ENCODE data around the gene MAP3K9. TPM values are rescaled to one million over a fixed set of nuclear protein-coding genes. Genes with fewer than 3 reads are reported as not detected.
A peak's percentile ranks its signal among the peaks of the same experiment; 100 is the strongest.
"Not testable (repeated sequence)": the region's sequence is repeated elsewhere in the genome, so short reads cannot be mapped to it uniquely, and the experiment has no call there.

The MAP3K9 gene
- 10 to 100 TPM in 1 of 2 donors, 1 to 10 TPM in 1; 8.7 to 10.7 TPM for total RNA-seq

GRCh38 chr14:70809225-70810219, at the start of gene MAP3K9:
Gene MAP3K9, minus strand, starts transcription at chr14:70809513. Its CDS starts 342 bp downstream, at chr14:70809171.
- no peaks in the 10 kb centered on the region for H3K9me3 Mint-ChIP-seq
- peak within 1 kb of the TSS; percentile 40 to 88 for H3K27ac Mint-ChIP-seq
- DNase-seq (ENCODE audit: low spot score in 2 of 2) (peak; percentile 91 to 93), ATAC-seq (peak; percentile 88 to 89)
- H3K36me3 Mint-ChIP-seq: peaks cover 5 to 6% of the 10 kb centered on the region in 2 donors

DNA sequence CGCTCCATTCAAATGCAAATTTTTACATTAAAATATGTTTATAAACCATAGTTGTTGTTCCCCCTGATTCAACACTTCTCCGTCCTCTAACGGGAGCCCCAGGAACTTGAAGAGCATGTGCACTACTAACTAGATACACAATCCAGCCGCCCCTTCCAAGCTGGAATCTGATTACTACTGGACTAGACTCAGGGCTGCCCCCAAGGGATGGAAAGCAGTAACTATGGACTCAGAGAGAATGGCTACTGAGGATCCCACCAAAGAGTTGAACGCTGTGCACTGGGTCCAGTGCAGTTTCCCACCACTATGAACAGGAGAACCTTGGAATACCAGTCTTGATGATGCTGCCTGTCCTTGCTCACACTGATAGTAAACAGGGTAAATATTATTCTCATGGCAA, 49.3 kb upstream of the MAP3K9 start:
- Mint-ChIP-seq H3K9me3 (peaks cover 0 to 8% of the 10 kb centered on the region in 2 donors), H3K36me3 (no peaks in the 10 kb centered on the region), H3K27ac (no peak overlapping the region)
- DNase-seq (ENCODE audit: low spot score in 2 of 2) (no peak), ATAC-seq (no peak)

GRCh38 chr14:70857496-70857890, 48.2 kb upstream of the MAP3K9 start:
- Mint-ChIP-seq H3K36me3 (no peaks in the 10 kb centered on the region), H3K9me3 (peaks cover 0 to 8% of the 10 kb centered on the region in 2 donors), H3K27ac (peak overlapping the region in 1 of 2 donors; percentile 29)
- DNase-seq (ENCODE audit: low spot score in 2 of 2) (no peak), ATAC-seq (no peak)

DNA sequence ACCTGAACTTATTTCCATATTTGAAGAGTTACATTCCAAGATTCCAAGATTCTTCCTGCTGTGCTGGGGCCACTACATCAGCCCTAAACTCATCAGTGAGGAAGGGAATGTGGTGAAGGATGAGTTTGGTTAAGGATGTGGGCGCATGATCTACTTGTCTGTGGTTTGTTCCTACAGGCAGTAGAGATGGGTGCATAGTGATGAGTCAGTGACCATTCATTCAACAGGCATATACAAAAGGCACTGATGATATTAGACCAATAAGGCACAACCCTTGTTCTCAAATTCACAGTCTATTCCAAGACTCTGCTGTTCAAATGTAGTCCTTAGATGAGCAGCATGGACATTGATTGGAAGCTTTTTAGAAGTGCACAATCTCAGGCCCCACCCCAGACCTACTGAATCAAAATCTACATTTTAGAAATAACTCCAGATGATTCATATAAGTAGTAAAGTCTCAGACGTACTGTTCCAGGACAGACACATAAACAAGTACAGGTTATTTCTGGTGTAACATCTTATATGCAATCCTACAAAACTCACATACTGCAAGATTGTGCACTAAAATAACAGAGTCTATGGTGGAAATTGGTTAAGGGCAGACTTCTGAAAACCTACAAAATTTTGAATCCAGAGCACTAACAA, 47.7 kb upstream of the MAP3K9 start:
- Mint-ChIP-seq H3K36me3 (no peaks in the 10 kb centered on the region), H3K27ac (peak overlapping the region in 1 of 2 donors; percentile 29), H3K9me3 (peaks cover 0 to 8% of the 10 kb centered on the region in 2 donors)
- DNase-seq (ENCODE audit: low spot score in 2 of 2): peak in 1 of 2 donors; percentile 20
- ATAC-seq: peak; percentile 98 to 100

GRCh38 chr14:70855486-70855885, 46.2 kb upstream of the MAP3K9 start:
- Mint-ChIP-seq H3K36me3 (no peaks in the 10 kb centered on the region), H3K9me3 (peaks cover 0 to 8% of the 10 kb centered on the region in 2 donors), H3K27ac (no peak overlapping the region)
- ATAC-seq (no peak), DNase-seq (ENCODE audit: low spot score in 2 of 2) (no peak)

DNA sequence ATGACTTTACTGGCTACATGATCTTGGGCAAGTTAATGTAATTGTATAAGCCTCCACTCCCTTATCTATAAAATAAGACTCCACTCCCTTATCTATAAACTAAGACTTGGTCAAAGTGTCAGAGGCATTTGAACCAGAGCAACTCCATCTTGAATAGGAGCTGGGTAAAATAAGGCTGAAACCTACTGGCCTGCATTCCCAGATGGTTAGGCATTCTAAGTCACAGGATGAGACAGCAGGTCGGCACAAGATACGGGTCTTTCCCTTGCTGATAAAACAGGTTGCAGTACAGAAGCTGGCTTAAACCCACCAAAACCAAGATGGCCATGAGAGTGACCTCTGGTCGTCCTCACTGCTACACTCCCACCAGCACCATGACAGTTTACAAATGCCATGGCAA, 44.3 kb upstream of the MAP3K9 start:
- H3K27ac Mint-ChIP-seq, ATAC-seq: not testable (repeated sequence)

GRCh38 chr14:70847406-70848090, 38.2 kb upstream of the MAP3K9 start:
- no peaks in the 10 kb centered on the region for H3K9me3 Mint-ChIP-seq
- H3K27ac Mint-ChIP-seq: no peak overlapping the region
- ATAC-seq (no peak), DNase-seq (ENCODE audit: low spot score in 2 of 2) (no peak)
- no peaks in the 10 kb centered on the region for H3K36me3 Mint-ChIP-seq

More for the DNA sequence above, 44.3 kb upstream of the MAP3K9 start:
- not testable (repeated sequence) for H3K9me3 Mint-ChIP-seq; DNase-seq (ENCODE audit: low spot score in 2 of 2); H3K36me3 Mint-ChIP-seq

- H3K36me3 Mint-ChIP-seq: no peaks in the 10 kb centered on the region
Measured at GRCh38 chr14:70845601-70846000, 36.3 kb upstream of the MAP3K9 start.

GRCh38 chr14:70842851-70843462, 33.6 kb upstream of the MAP3K9 start:
- DNase-seq (ENCODE audit: low spot score in 2 of 2) (no peak), ATAC-seq (no peak)
- Mint-ChIP-seq H3K27ac (no peak overlapping the region), H3K9me3 (peaks cover 0 to 3% of the 10 kb centered on the region in 2 donors), H3K36me3 (peaks cover 0 to 6% of the 10 kb centered on the region in 2 donors)

More at GRCh38 chr14:70845601-70846000, 36.3 kb upstream of the MAP3K9 start:
- ATAC-seq (no peak), DNase-seq (ENCODE audit: low spot score in 2 of 2) (no peak)
- H3K27ac Mint-ChIP-seq: no peak overlapping the region
- no peaks in the 10 kb centered on the region for H3K9me3 Mint-ChIP-seq

- DNase-seq (ENCODE audit: low spot score in 2 of 2) (no peak), ATAC-seq (no peak)
- peaks cover 13 to 15% of the 10 kb centered on the region in 2 donors for H3K36me3 Mint-ChIP-seq
- no peak overlapping the region for H3K27ac Mint-ChIP-seq
- H3K9me3 Mint-ChIP-seq: peaks cover 0 to 19% of the 10 kb centered on the region in 2 donors
Measured at GRCh38 chr14:70838076-70838475, 28.8 kb upstream of the MAP3K9 start.

- ATAC-seq: no peak
- no peak for DNase-seq (ENCODE audit: low spot score in 2 of 2)
- peaks cover 0 to 19% of the 10 kb centered on the region in 2 donors for H3K9me3 Mint-ChIP-seq
- peaks cover 13 to 15% of the 10 kb centered on the region in 2 donors for H3K36me3 Mint-ChIP-seq
- no peak overlapping the region for H3K27ac Mint-ChIP-seq
Measured at GRCh38 chr14:70836946-70837345, 27.6 kb upstream of the MAP3K9 start.

- peaks cover 0 to 15% of the 10 kb centered on the region in 2 donors for H3K9me3 Mint-ChIP-seq
- peaks cover 9 to 13% of the 10 kb centered on the region in 2 donors for H3K36me3 Mint-ChIP-seq
- no peak overlapping the region for H3K27ac Mint-ChIP-seq
- DNase-seq (ENCODE audit: low spot score in 2 of 2) (no peak), ATAC-seq (no peak)
Measured at GRCh38 chr14:70833884-70834283, 24.6 kb upstream of the MAP3K9 start.

DNA sequence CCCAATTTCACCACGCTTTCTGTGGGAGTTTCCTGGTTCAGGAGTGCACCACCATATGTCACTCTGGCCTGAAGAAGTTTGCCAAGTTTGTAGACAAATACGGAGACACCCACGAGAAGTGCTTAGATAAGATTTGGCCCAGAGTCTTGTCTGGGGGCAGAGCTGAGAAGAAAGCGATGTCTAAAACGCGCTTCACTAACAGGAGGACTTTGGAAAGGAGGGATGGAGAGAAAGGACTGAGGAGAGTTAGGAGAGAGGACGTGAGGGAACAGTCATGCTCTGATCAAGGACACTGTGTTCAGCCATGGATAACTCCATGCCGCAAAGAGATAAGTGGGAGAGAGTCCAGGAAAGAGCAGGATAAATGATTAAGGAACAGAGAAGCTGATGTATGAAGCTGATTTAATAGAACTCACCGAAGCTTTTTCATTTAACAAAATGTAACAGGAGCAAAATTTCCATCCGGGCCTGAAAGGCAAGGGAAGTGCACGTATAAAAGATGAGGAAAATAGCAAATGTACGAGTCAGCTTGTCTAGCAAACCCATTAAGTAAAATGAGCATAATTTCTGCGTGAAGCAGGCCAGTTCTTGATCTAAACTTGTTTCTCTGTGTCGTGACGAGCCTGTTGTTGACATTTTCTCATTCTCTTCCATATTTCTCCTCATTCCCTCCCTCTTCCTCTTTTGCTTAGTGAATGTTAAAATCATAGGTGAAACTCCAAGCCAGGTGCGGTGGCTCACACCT, 23.4 kb upstream of the MAP3K9 start:
- Mint-ChIP-seq H3K36me3 (peaks cover 9 to 13% of the 10 kb centered on the region in 2 donors), H3K9me3 (peaks cover 0 to 15% of the 10 kb centered on the region in 2 donors), H3K27ac (no peak overlapping the region)
- ATAC-seq (no peak), DNase-seq (ENCODE audit: low spot score in 2 of 2) (no peak)

DNA sequence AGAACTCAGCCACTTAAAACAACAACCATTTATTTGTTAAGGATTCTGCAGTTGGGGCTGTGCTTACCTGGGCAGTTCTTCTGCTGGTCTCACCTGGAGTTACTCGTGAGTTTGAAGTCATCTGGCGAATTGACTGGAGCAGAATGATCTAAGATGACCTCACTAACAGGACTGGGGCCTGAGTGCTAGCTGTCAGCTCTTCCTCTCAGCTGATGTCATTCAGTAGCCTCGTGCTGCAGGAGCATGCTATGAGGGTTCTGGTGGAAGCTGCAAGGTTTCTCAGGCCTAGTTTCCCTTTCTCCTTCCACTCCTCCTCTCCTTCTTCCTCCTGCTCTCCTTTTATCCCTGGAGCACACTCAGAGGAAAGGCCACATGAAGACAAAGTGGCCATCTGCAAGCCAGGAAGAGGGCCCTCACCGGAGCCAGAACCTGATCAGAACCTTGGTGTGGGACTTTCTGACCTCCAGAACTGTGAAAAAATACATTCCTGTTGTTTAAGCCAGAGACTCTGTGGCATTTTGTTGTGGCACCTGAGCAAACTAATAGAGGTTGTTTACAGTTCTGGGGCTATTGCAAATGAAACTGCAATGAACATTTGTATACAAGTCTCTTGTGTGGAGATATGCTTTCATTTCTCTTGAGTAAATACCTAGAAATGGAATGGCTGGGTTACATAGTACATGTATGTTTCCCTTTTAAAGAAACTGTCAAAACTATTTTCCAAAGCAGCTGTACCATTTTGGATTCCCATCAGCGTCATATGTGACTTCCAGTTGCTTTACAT, 21.9 kb upstream of the MAP3K9 start:
- peaks cover 9 to 13% of the 10 kb centered on the region in 2 donors for H3K36me3 Mint-ChIP-seq
- DNase-seq (ENCODE audit: low spot score in 2 of 2) (no peak), ATAC-seq (no peak)
- peaks cover 0 to 15% of the 10 kb centered on the region in 2 donors for H3K9me3 Mint-ChIP-seq
- H3K27ac Mint-ChIP-seq: no peak overlapping the region

GRCh38 chr14:70828188-70828587, 18.9 kb upstream of the MAP3K9 start:
- no peak overlapping the region for H3K27ac Mint-ChIP-seq
- DNase-seq (ENCODE audit: low spot score in 2 of 2) (no peak), ATAC-seq (no peak)
- peaks cover 0 to 5% of the 10 kb centered on the region in 2 donors for H3K36me3 Mint-ChIP-seq
- H3K9me3 Mint-ChIP-seq: no peaks in the 10 kb centered on the region
